Endothelial cell (in vitro differentiated cells): ENCODE results near the gene OBI1. TPM values are rescaled to one million over a fixed set of nuclear protein-coding genes. Genes with fewer than 3 reads are reported as not detected.

Experiments used
- DNase-seq: peaks from one replicate; pipeline ENCODE4 v3.0.0; 2021; ENCODE audit warnings: low spot score
- H3K27ac Mint-ChIP-seq: one replicate; pipeline ENCODE4 v1.8.0; 2021; ENCODE audit warnings: mixed read lengths, inconsistent platforms; ENCODE audit not compliant: unreplicated experiment
- H3K27me3 Mint-ChIP-seq: one replicate; pipeline ENCODE4 v1.8.0; 2021; ENCODE audit warnings: mild to moderate bottlenecking, moderate library complexity, mixed read lengths, inconsistent platforms; ENCODE audit not compliant: unreplicated experiment
- H3K36me3 Mint-ChIP-seq: one replicate; pipeline ENCODE4 v1.8.0; 2021; ENCODE audit warnings: mild to moderate bottlenecking, low read depth, mixed read lengths, inconsistent platforms; ENCODE audit not compliant: unreplicated experiment
- H3K4me1 Mint-ChIP-seq: one replicate; pipeline ENCODE4 v1.8.0; 2021; ENCODE audit warnings: mild to moderate bottlenecking, mixed read lengths, inconsistent platforms; ENCODE audit not compliant: unreplicated experiment
- H3K4me3 Mint-ChIP-seq: one replicate; pipeline ENCODE4 v1.8.0; 2021; ENCODE audit warnings: mild to moderate bottlenecking, mixed read lengths, inconsistent platforms; ENCODE audit not compliant: unreplicated experiment
- H3K9me3 Mint-ChIP-seq: one replicate; pipeline ENCODE4 v1.8.0; 2021; ENCODE audit warnings: mixed read lengths, inconsistent platforms; ENCODE audit not compliant: unreplicated experiment
- CTCF ChIP-seq: fragments of 200-600 bp; sonication (generic); IDR thresholded peaks from one replicate; pipeline ENCODE4 v1.5.0; 2021; ENCODE audit warnings: antibody characterized with exemption; ENCODE audit not compliant: unreplicated experiment
- total RNA-seq: library from RNA; stranded (reverse); fragmentation: NEBNext Ultra II Directional; extraction: Animal tissue kit (Norgen Biotek cat#: 25700); gene quantifications from one replicate; pipeline ENCODE4 v1.2.1, GENCODE V29; 2021; ENCODE audit not compliant: unreplicated experiment

Gene OBI1
- total RNA-seq, 1 donor from 2014 or later = 28.0 TPM

GRCh38 chr13:78674638-78675037, 15.7 kb upstream of the OBI1 start:
- Mint-ChIP-seq H3K4me1 (no peaks in the 10 kb centered on the region), H3K4me3 (no peak overlapping the region), H3K27ac (no peak overlapping the region), H3K36me3 (no peaks in the 10 kb centered on the region), H3K27me3 (no peaks in the 10 kb centered on the region), H3K9me3 (no peaks in the 10 kb centered on the region)
- no peak for DNase-seq
- TF ChIP-seq CTCF = no peak

GRCh38 chr13:78662467-78662866, 3.5 kb upstream of the OBI1 start:
- TF ChIP-seq CTCF = no peak
- Mint-ChIP-seq H3K9me3 (no peaks in the 10 kb centered on the region), H3K4me3 (no peak overlapping the region), H3K4me1 (peaks cover 44% of the 10 kb centered on the region), H3K36me3 (no peaks in the 10 kb centered on the region), H3K27me3 (no peaks in the 10 kb centered on the region), H3K27ac (no peak overlapping the region)
- no peak for DNase-seq

- peaks cover 51% of the 10 kb centered on the region for H3K4me1 Mint-ChIP-seq
- TF ChIP-seq CTCF = no peak
- no peaks in the 10 kb centered on the region for H3K36me3 Mint-ChIP-seq
- H3K27me3 Mint-ChIP-seq = no peaks in the 10 kb centered on the region
- no peaks in the 10 kb centered on the region for H3K9me3 Mint-ChIP-seq
- no peak for DNase-seq
- peak overlapping the region; percentile 99 for H3K4me3 Mint-ChIP-seq
- peak overlapping the region; percentile 74 for H3K27ac Mint-ChIP-seq
Measured at GRCh38 chr13:78660495-78660857, 1.5 kb upstream of the OBI1 start.

- H3K27ac Mint-ChIP-seq = peak overlapping the region; percentile 74
- DNase-seq = peak; percentile 25
Measured at GRCh38 chr13:78659732-78660494, 958 bp upstream of the OBI1 start.

More at GRCh38 chr13:78659732-78660494, 958 bp upstream of the OBI1 start:
- Mint-ChIP-seq H3K36me3 (no peaks in the 10 kb centered on the region), H3K27me3 (no peaks in the 10 kb centered on the region), H3K4me1 (peaks cover 56% of the 10 kb centered on the region), H3K9me3 (no peaks in the 10 kb centered on the region), H3K4me3 (peak overlapping the region; percentile 99)
- no peak for TF ChIP-seq CTCF
